K562 (cell line): Measurements from ENCODE around the gene GUK1. TPM values are rescaled to one million over a fixed set of nuclear protein-coding genes. Genes with fewer than 3 reads are reported as not detected.

ENCODE experiments used
- BACH1 ChIP-seq: fragments of 200-800 bp; sonication (Bioruptor generic); IDR thresholded peaks from 2 replicates; pipeline ENCODE4 v1.6.1; 2016; ENCODE audit warnings: missing genetic modification characterization, missing compliant biosample characterization
- FUS ChIP-seq: fragments of 200-400 bp; formaldehyde crosslinking; optimal IDR thresholded peaks from 2 replicates; pipeline ENCODE3; 2017; ENCODE audit warnings: low read depth, low read length
- HNRNPH1 ChIP-seq: fragments of 200-400 bp; formaldehyde crosslinking; optimal IDR thresholded peaks from 2 replicates; pipeline ENCODE3; 2017; ENCODE audit warnings: low read depth, mild to moderate bottlenecking, low read length, moderate library complexity
- HNRNPUL1 ChIP-seq: fragments of 200-400 bp; formaldehyde crosslinking; IDR thresholded peaks from 2 replicates; pipeline ENCODE4 v1.6.1; 2017; ENCODE audit warnings: low read length
- IRF2 ChIP-seq: sonication (generic); formaldehyde crosslinking; IDR thresholded peaks from 2 replicates; pipeline ENCODE4 v1.8.1; 2022; ENCODE audit warnings: mild to moderate bottlenecking, missing genetic modification reagents
- MAFG ChIP-seq: fragments of 450-650 bp; conservative IDR thresholded peaks from 2 replicates; pipeline ENCODE4 v1.6.1; 2016; ENCODE audit warnings: missing genetic modification characterization, missing compliant biosample characterization
- MCM3 ChIP-seq: fragments of 450-650 bp; IDR thresholded peaks from 2 replicates; pipeline ENCODE4 v1.6.1; 2016
- NFE2L1 ChIP-seq: fragments of 450-650 bp; IDR thresholded peaks from 2 replicates; pipeline ENCODE4 v1.6.1; 2016; ENCODE audit warnings: missing genetic modification characterization, low read depth, mild to moderate bottlenecking, missing compliant biosample characterization, moderate library complexity, borderline replicate concordance
- NKRF ChIP-seq: fragments of 450-650 bp; IDR thresholded peaks from 2 replicates; pipeline ENCODE4 v1.6.1; 2016; ENCODE audit warnings: borderline replicate concordance
- POLR3A ChIP-seq: IDR thresholded peaks from 2 replicates; pipeline ENCODE4 v1.6.1; 2011; ENCODE audit warnings: borderline replicate concordance, mild to moderate bottlenecking, moderate library complexity; ENCODE audit not compliant: insufficient read length, insufficient read depth; ENCODE audit errors: extremely low read depth
- RBM39 ChIP-seq: fragments of 200-400 bp; formaldehyde crosslinking; optimal IDR thresholded peaks from 2 replicates; pipeline ENCODE3; 2018; ENCODE audit warnings: low read depth, low read length
- RFX5 ChIP-seq: IDR thresholded peaks from 2 replicates; pipeline ENCODE4 v1.6.1; 2011; ENCODE audit warnings: low read depth, mild to moderate bottlenecking, improper control_type of control experiment, low read length
- SRSF1 ChIP-seq: fragments of 200-400 bp; formaldehyde crosslinking; IDR thresholded peaks from 2 replicates; pipeline ENCODE4 v1.6.1; 2017; ENCODE audit warnings: mild to moderate bottlenecking, low read depth, low read length, moderate library complexity
- STAT5A ChIP-seq: IDR thresholded peaks from 2 replicates; pipeline ENCODE4 v1.6.1; 2012; ENCODE audit warnings: low read length, inconsistent platforms, borderline replicate concordance
- TAF15 ChIP-seq: fragments of 200-400 bp; formaldehyde crosslinking; IDR thresholded peaks from 2 replicates; pipeline ENCODE4 v1.6.1; 2017; ENCODE audit warnings: mild to moderate bottlenecking, low read depth, low read length, moderate library complexity
- THRB ChIP-seq: fragments of 450-650 bp; formaldehyde crosslinking; conservative IDR thresholded peaks from 2 replicates; pipeline ENCODE4 v1.4.0; 2022; ENCODE audit warnings: mild to moderate bottlenecking, missing genetic modification characterization
- U2AF1 ChIP-seq: fragments of 200-400 bp; formaldehyde crosslinking; optimal IDR thresholded peaks from 2 replicates; pipeline ENCODE3; 2017; ENCODE audit warnings: mild to moderate bottlenecking, low read depth, low read length, moderate library complexity
- YY1 ChIP-seq, 3 experiments: IDR thresholded peaks; 2 replicates each; pipeline ENCODE4 v1.6.1; 2011; ENCODE audit warnings: low read length in 2 of 3, mild to moderate bottlenecking in 2 of 3, moderate library complexity in 2 of 3, borderline replicate concordance in 1 of 3, control low read depth in 1 of 3, low read depth in 1 of 3; ENCODE audit not compliant: insufficient read depth in 3 of 3, insufficient replicate concordance in 2 of 3, control insufficient read depth in 1 of 3, insufficient read length in 1 of 3; ENCODE audit errors: extremely low read depth in 1 of 3
- ZKSCAN1 ChIP-seq: fragments of 150-350 bp; IDR thresholded peaks from 2 replicates; pipeline ENCODE4 v1.6.1; 2016; ENCODE audit warnings: low read depth, low read length
- ZNF12 ChIP-seq: sonication (generic); formaldehyde crosslinking; IDR thresholded peaks from 2 replicates; pipeline ENCODE4 v1.4.0; 2020; ENCODE audit warnings: mild to moderate bottlenecking, missing genetic modification reagents
- ZNF668 ChIP-seq: fragments of 250-450 bp; sonication (Bioruptor Pico); IDR thresholded peaks from 2 replicates; pipeline ENCODE4 v1.8.0; 2022; ENCODE audit warnings: mild to moderate bottlenecking, inconsistent platforms
- polyA plus RNA-seq, 8 experiments: library from polyadenylated mRNA; depleted of rRNA in 4 of 8; stranded (reverse) in 5 of 8; unstranded in 3 of 8; fragments of >200 nt; fragmentation: Nextera tagmentation in 2 of 8; fragmentation: Illumina TruSeq in 1 of 8; extraction: Ambion mirVana in 2 of 8; extraction: Trizol in 1 of 8; gene quantifications; 2 replicates each; pipeline versions ENCODE4 v1.2.1 to v1.2.3, GENCODE V29; 2011 to 2014; ENCODE audit warnings: inconsistent platforms in 1 of 8, missing spikeins in 1 of 8
- total RNA-seq, 7 experiments: library from RNA; depleted of rRNA in 6 of 7; stranded (reverse); fragments of >200 nt in 6 of 7; fragmentation: Illumina TruSeq in 2 of 7; extraction: Trizol in 2 of 7; gene quantifications; 2 replicates each; pipeline versions ENCODE4 v1.2.1 to v1.2.3, GENCODE V29; 2011 to 2021; ENCODE audit warnings: low replicate concordance in 1 of 7
- TF ChIP-seq, protein P1 (sequence below): fragments of 250-450 bp; sonication (Bioruptor Pico); IDR thresholded peaks from 2 replicates; pipeline ENCODE4 v1.5.0; 2021; ENCODE audit warnings: mild to moderate bottlenecking, borderline replicate concordance

Gene GUK1
- total and polyA plus RNA-seq, 9 of the 15 experiments (the other 6 are each of a cell fraction or from before 2014, with no cell fraction given), result 7.0 to 331 (median 132) TPM

DNA sequence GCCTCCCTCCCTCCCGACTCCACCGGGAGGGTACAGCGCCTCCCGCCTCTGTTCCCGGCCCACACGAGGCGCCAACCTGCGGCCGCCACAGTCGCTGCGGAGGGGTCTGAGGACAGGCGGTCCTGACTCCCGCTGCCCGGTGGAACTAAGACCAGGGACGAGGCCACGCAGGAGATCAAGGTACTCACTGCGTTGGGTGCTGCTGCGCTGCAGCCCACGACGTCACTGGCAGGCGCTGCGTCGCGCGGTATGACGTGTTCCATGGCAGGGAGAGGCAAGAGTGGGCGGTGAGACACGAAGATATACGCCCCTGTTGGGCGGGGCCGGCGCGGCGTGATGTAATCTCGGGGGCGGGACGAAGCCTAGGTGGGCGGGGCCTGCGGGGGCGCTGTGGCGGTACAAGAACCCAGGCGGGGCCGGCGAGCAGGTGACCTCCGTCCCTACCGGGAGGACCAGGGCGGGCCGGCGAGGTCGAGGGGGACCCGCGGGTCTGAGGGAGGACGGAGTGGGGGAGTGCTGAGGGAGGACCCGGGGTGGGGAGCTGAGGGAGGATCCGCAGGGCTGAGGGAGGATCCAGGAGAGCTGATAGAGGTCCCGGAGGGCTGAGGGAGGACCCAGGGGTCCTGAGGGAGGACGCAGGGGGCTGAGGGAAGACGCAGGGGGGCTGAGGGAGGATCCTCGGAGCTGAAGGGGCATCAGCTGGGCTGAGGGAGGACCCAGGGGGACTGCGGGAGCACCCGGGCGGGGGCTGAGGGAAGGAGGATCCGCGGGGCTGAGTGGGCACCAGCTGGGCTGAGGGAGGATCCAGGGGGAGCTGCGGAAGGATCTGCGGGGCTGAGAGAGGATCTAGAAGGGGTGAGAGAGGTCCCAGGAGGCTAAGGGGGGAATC, 30.8 kb upstream of the GUK1 start, which contains the start of gene MRPL55 (continued):
- TF ChIP-seq POLR3A (no peak), ZNF668 (CRISPR knock-in tag) (no peak), SRSF1 (no peak), TAF15 (no peak), FUS (no peak), NKRF (peak; percentile 88), HNRNPH1 (no peak), THRB (CRISPR knock-in tag) (peak; percentile 52; the same call in 1 of the 2 replicates), ZKSCAN1 (peak; percentile 85), U2AF1 (no peak), ZNF12 (CRISPR knock-in tag) (0 out of 2 replicates have a peak, but pooled peaks have one; percentile 47), RFX5 (peak; percentile 69; the same call in 1 of the 2 replicates), NFE2L1 (tag) (no peak), MCM3 (no peak), HNRNPUL1 (no peak), STAT5A (no peak; the same call in 1 of the 2 replicates), YY1 (IDR thresholded peaks at IDR 0.05; ENCODE audit: borderline replicate concordance in 1 of 3, control insufficient read depth in 1 of 3, extremely low read depth in 1 of 3, insufficient read depth in 3 of 3, insufficient read length in 1 of 3, insufficient replicate concordance in 2 of 3, low read depth in 1 of 3, low read length in 2 of 3) (peak in 2 of 3 experiments; percentile 52 to 69), BACH1 (tag) (no peak), MAFG (tag) (no peak), RBM39 (no peak), IRF2 (CRISPR knock-in tag) (no peak)
- TF ChIP-seq, protein P1, sequence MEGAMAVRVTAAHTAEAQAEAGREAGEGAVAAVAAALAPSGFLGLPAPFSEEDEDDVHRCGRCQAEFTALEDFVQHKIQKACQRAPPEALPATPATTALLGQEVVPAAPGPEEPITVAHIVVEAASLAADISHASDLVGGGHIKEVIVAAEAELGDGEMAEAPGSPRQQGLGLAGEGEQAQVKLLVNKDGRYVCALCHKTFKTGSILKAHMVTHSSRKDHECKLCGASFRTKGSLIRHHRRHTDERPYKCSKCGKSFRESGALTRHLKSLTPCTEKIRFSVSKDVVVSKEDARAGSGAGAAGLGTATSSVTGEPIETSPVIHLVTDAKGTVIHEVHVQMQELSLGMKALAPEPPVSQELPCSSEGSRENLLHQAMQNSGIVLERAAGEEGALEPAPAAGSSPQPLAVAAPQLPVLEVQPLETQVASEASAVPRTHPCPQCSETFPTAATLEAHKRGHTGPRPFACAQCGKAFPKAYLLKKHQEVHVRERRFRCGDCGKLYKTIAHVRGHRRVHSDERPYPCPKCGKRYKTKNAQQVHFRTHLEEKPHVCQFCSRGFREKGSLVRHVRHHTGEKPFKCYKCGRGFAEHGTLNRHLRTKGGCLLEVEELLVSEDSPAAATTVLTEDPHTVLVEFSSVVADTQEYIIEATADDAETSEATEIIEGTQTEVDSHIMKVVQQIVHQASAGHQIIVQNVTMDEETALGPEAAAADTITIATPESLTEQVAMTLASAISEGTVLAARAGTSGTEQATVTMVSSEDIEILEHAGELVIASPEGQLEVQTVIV (CRISPR knock-in tag), result no peak
